A549 (cell line): ENCODE results near the gene ASPSCR1. TPM values are rescaled to one million over a fixed set of nuclear protein-coding genes. Genes with fewer than 3 reads are reported as not detected.

Source experiments
- ATAC-seq, 2 experiments: fragments of 200-7000 bp in 1 of 2; fragments of >200 bp in 1 of 2; cut with Nextera tagmentation in 1 of 2; cut with Tn5 transposase in 1 of 2; 3 replicates each; pipeline versions ENCODE4 v1.8.0 to v1.9.1; 2018 to 2020; ENCODE audit warnings: mild to moderate bottlenecking in 1 of 2, moderate library complexity in 1 of 2
- CTCF ChIA-PET: fragments of 300-600 bp; sonication (Branson Sonifier 250); formaldehyde crosslinking; extraction: SDS; loops from one replicate; lab custom pipeline; 2021; ENCODE audit warnings: antibody characterized with exemption, inconsistent platforms; lab: Yijun Ruan, JAX
- POLR2A ChIA-PET: fragments of 350-600 bp; formaldehyde crosslinking; extraction: SDS; loops from one replicate; lab custom pipeline; 2021; ENCODE audit warnings: antibody characterized with exemption, inconsistent platforms; lab: Yijun Ruan, JAX
- DNase-seq, 2 experiments: peaks; one replicate each; pipeline versions ENCODE4 v3.0.0 to v3.0.0-alpha.2; 2011 to 2016; ENCODE audit warnings: low read depth in 1 of 2, low spot score in 1 of 2
- FAIRE-seq: peaks from 2 replicates; lab custom pipeline; 2011; peaks lifted over from hg19 to GRCh38; lab: Jason Lieb, UNC
- H3K27ac ChIP-seq, 2 experiments: fragments of >200 bp; sonication (Bioruptor Twin); formaldehyde crosslinking; 3 replicates each; pipeline ENCODE4 v1.5.1; 2016 to 2017
- H3K4me1 ChIP-seq: fragments of >200 bp; sonication (Bioruptor Twin); formaldehyde crosslinking; 3 replicates; pipeline ENCODE4 v1.6.1; 2016
- H3K4me2 ChIP-seq: fragments of >200 bp; sonication (Bioruptor Twin); formaldehyde crosslinking; 3 replicates; pipeline ENCODE4 v1.6.1; 2016
- H3K4me3 ChIP-seq: fragments of >200 bp; sonication (Bioruptor Twin); formaldehyde crosslinking; 3 replicates; pipeline ENCODE4 v1.5.1; 2016
- H3K9me3 ChIP-seq: fragments of >200 bp; sonication (Bioruptor Twin); formaldehyde crosslinking; 3 replicates; pipeline ENCODE4 v1.6.1; 2016
- CBX2 ChIP-seq: fragments of 200-600 bp; sonication (generic); IDR thresholded peaks from 2 replicates; pipeline ENCODE4 v1.6.1; 2016; ENCODE audit warnings: low read depth, mild to moderate bottlenecking, borderline replicate concordance
- CBX8 ChIP-seq: fragments of 200-600 bp; sonication (generic); IDR thresholded peaks from 2 replicates; pipeline ENCODE4 v1.6.1; 2016
- CEBPB ChIP-seq, 2 experiments: fragments of >200 bp in 1 of 2; sonication (Bioruptor Twin) in 1 of 2; formaldehyde crosslinking in 1 of 2; IDR thresholded peaks; 2 replicates each; pipeline ENCODE4 v1.6.1; 2012 to 2016
- CHD4 ChIP-seq: fragments of 200-600 bp; sonication (generic); IDR thresholded peaks from 2 replicates; pipeline ENCODE4 v1.6.1; 2016; ENCODE audit warnings: antibody characterized with exemption, mild to moderate bottlenecking, borderline replicate concordance
- EHF ChIP-seq: fragments of 250-450 bp; sonication (Bioruptor Pico); IDR thresholded peaks from 2 replicates; pipeline ENCODE4 v1.5.0; 2020; ENCODE audit warnings: mild to moderate bottlenecking
- EHMT2 ChIP-seq: fragments of 200-600 bp; sonication (generic); IDR thresholded peaks from 2 replicates; pipeline ENCODE4 v1.6.1; 2016; ENCODE audit warnings: antibody characterized with exemption, low read depth, mild to moderate bottlenecking, moderate library complexity
- EP300 ChIP-seq, 2 experiments: fragments of >200 bp; sonication (Bioruptor Twin); formaldehyde crosslinking; IDR thresholded peaks; 2 replicates in 1 of 2; 3 replicates in 1 of 2; pipeline ENCODE4 v1.6.1; 2016 to 2017
- FOXS1 ChIP-seq: fragments of 250-450 bp; sonication (Bioruptor Pico); IDR thresholded peaks from 2 replicates; pipeline ENCODE4 v1.5.0; 2020; ENCODE audit warnings: mild to moderate bottlenecking, moderate library complexity
- HDAC2 ChIP-seq: fragments of 200-600 bp; sonication (generic); IDR thresholded peaks from 2 replicates; pipeline ENCODE4 v1.6.1; 2016
- HOXA7 ChIP-seq: fragments of 250-450 bp; sonication (Bioruptor Pico); IDR thresholded peaks from 2 replicates; pipeline ENCODE4 v1.5.0; 2020; ENCODE audit warnings: mild to moderate bottlenecking, moderate library complexity
- HOXB13 ChIP-seq: fragments of 250-450 bp; sonication (Bioruptor Pico); IDR thresholded peaks from 2 replicates; pipeline ENCODE4 v1.5.0; 2020; ENCODE audit warnings: low read depth, mild to moderate bottlenecking, moderate library complexity
- JUN ChIP-seq, 2 experiments: fragments of >200 bp; sonication (Bioruptor Twin); formaldehyde crosslinking; IDR thresholded peaks; 2 replicates in 1 of 2; 3 replicates in 1 of 2; pipeline ENCODE4 v1.6.1; 2016 to 2017
- MYC ChIP-seq: IDR thresholded peaks from 2 replicates; pipeline ENCODE4 v1.6.1; 2012; ENCODE audit warnings: mild to moderate bottlenecking, inconsistent platforms, low read length, improper control_type of control experiment, borderline replicate concordance
- NPAS2 ChIP-seq: fragments of 250-450 bp; sonication (Bioruptor Pico); IDR thresholded peaks from 2 replicates; pipeline ENCODE4 v1.8.0; 2022; ENCODE audit warnings: mild to moderate bottlenecking, moderate library complexity, borderline replicate concordance
- POLR2A ChIP-seq: IDR thresholded peaks from 2 replicates; pipeline ENCODE4 v1.6.1; 2012; ENCODE audit warnings: mild to moderate bottlenecking, low read length
- RCOR1 ChIP-seq: fragments of 150-350 bp; IDR thresholded peaks from 2 replicates; pipeline ENCODE4 v1.6.1; 2014; ENCODE audit warnings: antibody characterized with exemption, low read length, low read depth
- SMC3 ChIP-seq: fragments of >200 bp; sonication (Bioruptor Twin); formaldehyde crosslinking; IDR thresholded peaks from 3 replicates; pipeline ENCODE4 v1.6.1; 2018; ENCODE audit warnings: inconsistent platforms
- TP53 ChIP-seq: fragments of 250-450 bp; sonication (Bioruptor Pico); IDR thresholded peaks from 2 replicates; pipeline ENCODE4 v1.5.0; 2021; ENCODE audit warnings: mild to moderate bottlenecking, moderate library complexity
- ZC3H11A ChIP-seq: fragments of 450-650 bp; IDR thresholded peaks from 2 replicates; pipeline ENCODE4 v1.6.1; 2014; ENCODE audit warnings: antibody characterized with exemption, mild to moderate bottlenecking
- ZNF302 ChIP-seq: fragments of 250-450 bp; sonication (Bioruptor Pico); IDR thresholded peaks from 2 replicates; pipeline ENCODE4 v1.9.0; 2021; ENCODE audit warnings: inconsistent platforms, mild to moderate bottlenecking, moderate library complexity
- WGBS: methylation state at CpG from one replicate; pipeline ENCODE4 v1.1.6; 2017; ENCODE audit errors: missing lambda C conversion rate; 5-methylcytosine and 5-hydroxymethylcytosine counted together
- polyA plus RNA-seq, 4 experiments: library from polyadenylated mRNA; depleted of rRNA in 3 of 4; stranded (reverse); fragments of >200 nt; fragmentation: RNase III in 1 of 4; extraction: RNeasy Plus Mini Kit Qiagen cat#74134 plus additional on column Dnase treatment in 1 of 4; gene quantifications; 2 replicates in 3 of 4; 3 replicates in 1 of 4; pipeline ENCODE4 v1.2.3, GENCODE V29; 2011 to 2017
- TF ChIP-seq, protein P1 (sequence below): fragments of >200 bp; sonication (Bioruptor Twin); formaldehyde crosslinking; IDR thresholded peaks from 3 replicates; pipeline ENCODE4 v1.6.1; 2016
- TF ChIP-seq, protein P2 (sequence below): IDR thresholded peaks from 2 replicates; pipeline ENCODE4 v1.6.1; 2012

The ASPSCR1 gene
- polyA plus RNA-seq, 2 of the 4 experiments (the other 2 are of a cell fraction): 12.3 to 25.7 TPM

GRCh38 chr17:82031885-82032627, 54.6 kb downstream of the ASPSCR1 start:
- no peak for FAIRE-seq
- Histone ChIP-seq H3K4me2 (peak overlapping the region; percentile 94), H3K4me3 (peak overlapping the region; percentile 66), H3K4me1 (peaks cover 10% of the 10 kb centered on the region; the same call in 2 of the 3 replicates), H3K9me3 (no peaks in the 10 kb centered on the region), H3K27ac (peak overlapping the region; percentile 75 to 94)
- CTCF ChIA-PET: interaction anchor here (0.9 to 33.2 kb wide), 7 partner anchors 11 to 124 kb away, joined by 3 to 794 read pairs (median 32); partner anchors contain the start of genes CENPX, DUS1L, GPS1 and LRRC45
- no peak for TF ChIP-seq CBX2
- TF ChIP-seq, protein P1, sequence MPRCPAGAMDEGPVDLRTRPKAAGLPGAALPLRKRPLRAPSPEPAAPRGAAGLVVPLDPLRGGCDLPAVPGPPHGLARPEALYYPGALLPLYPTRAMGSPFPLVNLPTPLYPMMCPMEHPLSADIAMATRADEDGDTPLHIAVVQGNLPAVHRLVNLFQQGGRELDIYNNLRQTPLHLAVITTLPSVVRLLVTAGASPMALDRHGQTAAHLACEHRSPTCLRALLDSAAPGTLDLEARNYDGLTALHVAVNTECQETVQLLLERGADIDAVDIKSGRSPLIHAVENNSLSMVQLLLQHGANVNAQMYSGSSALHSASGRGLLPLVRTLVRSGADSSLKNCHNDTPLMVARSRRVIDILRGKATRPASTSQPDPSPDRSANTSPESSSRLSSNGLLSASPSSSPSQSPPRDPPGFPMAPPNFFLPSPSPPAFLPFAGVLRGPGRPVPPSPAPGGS: no peak
- TF ChIP-seq EP300 (IDR thresholded peaks at IDR 0.05): no peak
- TF ChIP-seq CHD4: no peak
- TF ChIP-seq HOXA7 (CRISPR knock-in tag): no peak
- TF ChIP-seq CEBPB (IDR thresholded peaks at IDR 0.05): no peak
- TF ChIP-seq TP53 (CRISPR knock-in tag): no peak
- no peak for TF ChIP-seq SMC3
- no peak for TF ChIP-seq HOXB13 (CRISPR knock-in tag)
- TF ChIP-seq JUN (IDR thresholded peaks at IDR 0.05): no peak
- TF ChIP-seq MYC: no peak
- TF ChIP-seq RCOR1: no peak
- TF ChIP-seq EHMT2: no peak
- no peak for TF ChIP-seq CBX8
- TF ChIP-seq NPAS2: no peak
- no peak for TF ChIP-seq HDAC2
- peak; percentile 11 to 14; a peak in 4 of 6 replicates for ATAC-seq
- POLR2A ChIA-PET: interaction anchor here (0.5 to 3.4 kb wide), 3 partner anchors 9 to 261 kb away, joined by 3 to 33 read pairs (median 4); partner anchors contain the start of genes CENPX, FASN and LRRC45
- no peak for DNase-seq
- WGBS: 48% methylated on average over 17 of the region's 59 CpGs

- TF ChIP-seq HDAC2: no peak
- FAIRE-seq (no peak), DNase-seq (no peak), ATAC-seq (no peak)
- Histone ChIP-seq H3K4me2 (no peak overlapping the region), H3K9me3 (no peaks in the 10 kb centered on the region), H3K4me3 (no peak overlapping the region), H3K4me1 (peaks cover 13% of the 10 kb centered on the region; the same call in 2 of the 3 replicates), H3K27ac (no peak overlapping the region)
- 90% methylated on average over 23 of the region's 38 CpGs for WGBS
- ChIA-PET CTCF (interaction anchor here (0.9 to 33.2 kb wide), 5 partner anchors 13 to 69 kb away, joined by 3 to 794 read pairs (median 16); partner anchors contain the start of genes CENPX, DUS1L, GPS1 and LRRC45), POLR2A (no interaction called here)
Observed at GRCh38 chr17:82033359-82034085, 56.1 kb downstream of the ASPSCR1 start.

- CTCF ChIA-PET: interaction anchor here (0.7 to 4.2 kb wide), 7 partner anchors 8 to 201 kb away, joined by 3 to 28 read pairs (median 5); partner anchors contain the start of gene NOTUM
- FAIRE-seq (no peak), DNase-seq (no peak), ATAC-seq (no peak)
- H3K9me3 ChIP-seq: no peaks in the 10 kb centered on the region
- H3K4me2 ChIP-seq: no peak overlapping the region
- H3K4me3 ChIP-seq: no peak overlapping the region
- no peak for TF ChIP-seq POLR2A
- no peak for TF ChIP-seq ZC3H11A
- TF ChIP-seq FOXS1: no peak
- no peak for TF ChIP-seq EHF (CRISPR knock-in tag)
- TF ChIP-seq CHD4: no peak
- TF ChIP-seq, protein P1: no peak
- TF ChIP-seq, protein P2, sequence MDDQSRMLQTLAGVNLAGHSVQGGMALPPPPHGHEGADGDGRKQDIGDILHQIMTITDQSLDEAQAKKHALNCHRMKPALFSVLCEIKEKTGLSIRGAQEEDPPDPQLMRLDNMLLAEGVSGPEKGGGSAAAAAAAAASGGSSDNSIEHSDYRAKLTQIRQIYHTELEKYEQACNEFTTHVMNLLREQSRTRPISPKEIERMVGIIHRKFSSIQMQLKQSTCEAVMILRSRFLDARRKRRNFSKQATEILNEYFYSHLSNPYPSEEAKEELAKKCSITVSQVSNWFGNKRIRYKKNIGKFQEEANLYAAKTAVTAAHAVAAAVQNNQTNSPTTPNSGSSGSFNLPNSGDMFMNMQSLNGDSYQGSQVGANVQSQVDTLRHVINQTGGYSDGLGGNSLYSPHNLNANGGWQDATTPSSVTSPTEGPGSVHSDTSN: no peak
- no peak for TF ChIP-seq ZNF302 (CRISPR knock-in tag)
- TF ChIP-seq NPAS2: no peak
- no peak for TF ChIP-seq CBX8
- POLR2A ChIA-PET: no interaction called here
- no peak overlapping the region for H3K27ac ChIP-seq
- WGBS: 83% methylated on average over 22 of the region's 23 CpGs
- peaks cover 13% of the 10 kb centered on the region; the same call in 2 of the 3 replicates for H3K4me1 ChIP-seq
Observed at GRCh38 chr17:82034371-82035011, 57.1 kb downstream of the ASPSCR1 start.
